H9 (cell line): ENCODE measurements around the gene MDH1. TPM values are rescaled to one million over a fixed set of nuclear protein-coding genes. Genes with fewer than 3 reads are reported as not detected.

Source experiments
- DNase-seq: peaks from one replicate; pipeline ENCODE4 v3.0.0-alpha.2; 2017
- H2AFZ ChIP-seq: one replicate; pipeline ENCODE4 v1.6.1; 2013; ENCODE audit warnings: mild to moderate bottlenecking, low read length, control low read depth, moderate library complexity
- H2AK5ac ChIP-seq: 2 replicates; pipeline ENCODE4 v1.6.1; 2013; ENCODE audit warnings: low read length, control low read depth, mixed read lengths; ENCODE audit not compliant: insufficient read length
- H2BK120ac ChIP-seq: one replicate; pipeline ENCODE4 v1.6.1; 2013; ENCODE audit warnings: low read depth, mild to moderate bottlenecking, low read length, control low read depth, inconsistent platforms; ENCODE audit not compliant: poor library complexity, severe bottlenecking
- H2BK12ac ChIP-seq: 2 replicates; pipeline ENCODE4 v1.6.1; 2013; ENCODE audit warnings: low read length, control low read depth, mixed read lengths, low read depth; ENCODE audit not compliant: insufficient read length
- H2BK15ac ChIP-seq: 2 replicates; pipeline ENCODE4 v1.6.1; 2013; ENCODE audit warnings: low read depth, low read length, control low read depth
- H2BK20ac ChIP-seq: one replicate; pipeline ENCODE4 v1.6.1; 2013; ENCODE audit warnings: low read depth, mild to moderate bottlenecking, low read length, control low read depth, inconsistent platforms; ENCODE audit not compliant: poor library complexity, severe bottlenecking
- H2BK5ac ChIP-seq: 2 replicates; pipeline ENCODE4 v1.6.1; 2013; ENCODE audit warnings: low read length, control low read depth, mixed read lengths; ENCODE audit not compliant: insufficient read length
- H3K14ac ChIP-seq: 2 replicates; pipeline ENCODE4 v1.6.1; 2013; ENCODE audit warnings: low read length, control low read depth; ENCODE audit not compliant: insufficient read depth
- H3K18ac ChIP-seq: 2 replicates; pipeline ENCODE4 v1.6.1; 2013; ENCODE audit warnings: low read depth, mild to moderate bottlenecking, mixed read lengths, low read length, control low read depth; ENCODE audit not compliant: insufficient read length
- H3K23ac ChIP-seq: 2 replicates; pipeline ENCODE4 v1.6.1; 2013; ENCODE audit warnings: low read length, control low read depth, mixed read lengths, low read depth; ENCODE audit not compliant: insufficient read length
- H3K23me2 ChIP-seq: 2 replicates; pipeline ENCODE4 v1.6.1; 2013; ENCODE audit warnings: low read depth, mild to moderate bottlenecking, mixed read lengths, low read length, control low read depth; ENCODE audit not compliant: insufficient read length, poor library complexity, severe bottlenecking
- H3K27ac ChIP-seq: 2 replicates; pipeline ENCODE4 v1.5.1; 2013; ENCODE audit warnings: low read length, control low read depth, mixed read lengths, low read depth; ENCODE audit not compliant: insufficient read length
- H3K27me3 ChIP-seq: 2 replicates; pipeline ENCODE4 v1.6.1; 2013; ENCODE audit warnings: low read length, control low read depth, inconsistent platforms; ENCODE audit not compliant: insufficient read depth
- H3K4ac ChIP-seq: 2 replicates; pipeline ENCODE4 v1.6.1; 2013; ENCODE audit warnings: low read depth, mild to moderate bottlenecking, control low read depth, inconsistent platforms, low read length, moderate library complexity
- H3K4me1 ChIP-seq: 2 replicates; pipeline ENCODE4 v1.6.1; 2013; ENCODE audit warnings: low read length, control low read depth, inconsistent platforms; ENCODE audit not compliant: insufficient read depth
- H3K4me2 ChIP-seq: 2 replicates; pipeline ENCODE4 v1.6.1; 2013; ENCODE audit warnings: low read length, control low read depth, mixed read lengths; ENCODE audit not compliant: insufficient read length, insufficient read depth
- H3K56ac ChIP-seq: 2 replicates; pipeline ENCODE4 v1.6.1; 2013; ENCODE audit warnings: low read depth, mild to moderate bottlenecking, mixed read lengths, low read length, control low read depth; ENCODE audit not compliant: insufficient read length
- H3K79me1 ChIP-seq: 2 replicates; pipeline ENCODE4 v1.6.1; 2013; ENCODE audit warnings: low read depth, mild to moderate bottlenecking, moderate library complexity, low read length, control low read depth, inconsistent platforms; ENCODE audit not compliant: insufficient read depth, poor library complexity, severe bottlenecking
- H3K79me2 ChIP-seq: 2 replicates; pipeline ENCODE4 v1.6.1; 2013; ENCODE audit warnings: low read length, control low read depth, inconsistent platforms; ENCODE audit not compliant: insufficient read depth
- H3K9ac ChIP-seq: 2 replicates; pipeline ENCODE4 v1.6.1; 2013; ENCODE audit warnings: low read length, control low read depth, mixed read lengths; ENCODE audit not compliant: insufficient read length; ENCODE audit errors: extremely low read depth
- H3K9me3 ChIP-seq: one replicate; pipeline ENCODE4 v1.6.1; 2013; ENCODE audit warnings: low read depth, low read length, inconsistent platforms; ENCODE audit not compliant: control insufficient read depth
- H3T11ph ChIP-seq: one replicate; pipeline ENCODE4 v1.6.1; 2013; ENCODE audit warnings: mild to moderate bottlenecking, low read length, control low read depth, inconsistent platforms
- H4K20me1 ChIP-seq: one replicate; pipeline ENCODE4 v1.6.1; 2013; ENCODE audit not compliant: control insufficient read depth, insufficient read length, insufficient read depth
- H4K5ac ChIP-seq: 2 replicates; pipeline ENCODE4 v1.6.1; 2013; ENCODE audit warnings: low read depth, mild to moderate bottlenecking, mixed read lengths, low read length, control low read depth; ENCODE audit not compliant: insufficient read length
- H4K8ac ChIP-seq: replicated peaks from 2 replicates; pipeline ENCODE4 v1.6.1; 2013; ENCODE audit warnings: low read length, control low read depth, mixed read lengths, low read depth; ENCODE audit not compliant: insufficient read length
- H4K91ac ChIP-seq: 2 replicates; pipeline ENCODE4 v1.6.1; 2013; ENCODE audit warnings: low read depth, mild to moderate bottlenecking, moderate library complexity, mixed read lengths, low read length, control low read depth; ENCODE audit not compliant: insufficient read length
- H3K27ac Mint-ChIP-seq, 3 experiments: 2 replicates in 2 of 3; 3 replicates in 1 of 3; pipeline ENCODE4 v1.8.0; 2020 to 2021; ENCODE audit warnings: mixed read lengths in 3 of 3, mild to moderate bottlenecking in 1 of 3, moderate library complexity in 1 of 3
- H3K27me3 Mint-ChIP-seq: 2 replicates; pipeline ENCODE4 v1.8.0; 2021; ENCODE audit warnings: low read depth, mild to moderate bottlenecking, moderate library complexity, mixed read lengths
- H3K36me3 Mint-ChIP-seq, 3 experiments: 2 replicates in 2 of 3; 3 replicates in 1 of 3; pipeline ENCODE4 v1.8.0; 2020 to 2021; ENCODE audit warnings: low read depth in 3 of 3, mixed read lengths in 3 of 3; ENCODE audit not compliant: insufficient read depth in 1 of 3
- H3K4me1 Mint-ChIP-seq, 2 experiments: 2 replicates each; pipeline ENCODE4 v1.8.0; 2020; ENCODE audit warnings: mixed read lengths in 2 of 2
- H3K4me3 Mint-ChIP-seq, 2 experiments: 2 replicates in 1 of 2; 3 replicates in 1 of 2; pipeline ENCODE4 v1.8.0; 2020 to 2021; ENCODE audit warnings: mild to moderate bottlenecking in 2 of 2, mixed read lengths in 2 of 2, moderate library complexity in 1 of 2
- H3K9me3 Mint-ChIP-seq, 2 experiments: 2 replicates in 1 of 2; 3 replicates in 1 of 2; pipeline ENCODE4 v1.8.0; 2020; ENCODE audit warnings: mild to moderate bottlenecking in 2 of 2, mixed read lengths in 2 of 2, moderate library complexity in 1 of 2
- CTCF ChIP-seq: fragments of 200-600 bp; sonication (generic); conservative IDR thresholded peaks from 3 replicates; pipeline ENCODE4 v1.8.0; 2021; ENCODE audit warnings: antibody characterized with exemption, mild to moderate bottlenecking
- WGBS: extraction: QIAGEN DNeasy Blood & Tissue Kit; methylation state at CpG from one replicate; pipeline ENCODE4 v1.1.7; 2013; ENCODE audit warnings: missing lambda C conversion rate, low lambda C conversion rate, mixed read lengths; ENCODE audit not compliant: insufficient read length; ENCODE audit errors: extremely low coverage; 5-methylcytosine and 5-hydroxymethylcytosine counted together
- total RNA-seq: library from RNA; stranded (reverse); gene quantifications from 2 replicates; pipeline ENCODE4 v1.2.1, GENCODE V29; 2021

The MDH1 gene
- total RNA-seq, 1 experiment from 2014 or later = 324 TPM

GRCh38 chr2:63631501-63631900, 42.7 kb downstream of the MDH1 start:
- H3K4me1 ChIP-seq = no peaks in the 10 kb centered on the region
- H2BK120ac ChIP-seq = no peak overlapping the region
- Mint-ChIP-seq H3K4me3 (no peak overlapping the region), H3K36me3 (peaks cover 24 to 82% (median 42%) of the 10 kb centered on the region in 3 experiments), H3K27me3 (no peaks in the 10 kb centered on the region), H3K4me1 (no peaks in the 10 kb centered on the region), H3K27ac (no peak overlapping the region), H3K9me3 (peaks cover 44 to 56% of the 10 kb centered on the region in 2 experiments)
- H2BK15ac ChIP-seq = no peak overlapping the region
- H2BK5ac ChIP-seq = no peak overlapping the region
- no peak overlapping the region for H4K91ac ChIP-seq
- H3K14ac ChIP-seq = no peak overlapping the region
- H4K5ac ChIP-seq = no peak overlapping the region
- no peak overlapping the region for H3K18ac ChIP-seq
- no peak overlapping the region for H2AK5ac ChIP-seq
- H3K23ac ChIP-seq = no peak overlapping the region
- H3K9ac ChIP-seq = no peak overlapping the region
- no peaks in the 10 kb centered on the region for H3K23me2 ChIP-seq
- no peak for TF ChIP-seq CTCF
- H3K56ac ChIP-seq = no peak overlapping the region
- no peak overlapping the region for H3K27ac ChIP-seq
- no peak overlapping the region for H2BK12ac ChIP-seq
- no CpG with 5 or more reads among the region's 1 CpG for WGBS
- H3K4ac ChIP-seq = no peak overlapping the region
- H3K79me1 ChIP-seq = no peaks in the 10 kb centered on the region
- no peak overlapping the region for H2BK20ac ChIP-seq
- H3K9me3 ChIP-seq = no peaks in the 10 kb centered on the region
- H4K20me1 ChIP-seq = no peaks in the 10 kb centered on the region
- no peak overlapping the region for H3K4me2 ChIP-seq
- no peak overlapping the region for H3T11ph ChIP-seq
- H3K79me2 ChIP-seq = no peaks in the 10 kb centered on the region
- no peak overlapping the region for H2AFZ ChIP-seq
- no peaks in the 10 kb centered on the region for H3K27me3 ChIP-seq
- DNase-seq = no peak
- no peak overlapping the region for H4K8ac ChIP-seq
